ENCODE data around the gene ANKRD33B. TPM values are rescaled to one million over a fixed set of nuclear protein-coding genes. Genes with fewer than 3 reads are reported as not detected.

The ANKRD33B gene
- total RNA-seq, 4 donors from 2014 or later = 21.3 to 34.9 (median 30.5) TPM

GRCh38 chr5:10689391-10690081, 125.7 kb downstream of the ANKRD33B start:
- Histone ChIP-seq H3K27me3 (no peaks in the 10 kb centered on the region), H3K27ac (no peak overlapping the region), H3K4me3 (no peak overlapping the region), H3K4me1 (peaks cover 0 to 6% (median 0%) of the 10 kb centered on the region in 4 donors), H3K9me3 (peaks cover 0 to 5% (median 0%) of the 10 kb centered on the region in 4 donors), H3K36me3 (peaks cover 0 to 26% (median 0%) of the 10 kb centered on the region in 3 donors)
- no peak for DNase-seq (ENCODE audit: low spot score in 2 of 2)
- TF ChIP-seq CTCF (IDR thresholded peaks at IDR 0.05) = peak in 2 of 5 experiments; percentile 7 to 16
- no peak for TF ChIP-seq EP300 (IDR thresholded peaks at IDR 0.05)
- WGBS, 2 donors = 75 to 82% methylated on average over 11 of the region's 11 CpGs

- TF ChIP-seq EP300 (IDR thresholded peaks at IDR 0.05) = no peak
- no peak for TF ChIP-seq CTCF (IDR thresholded peaks at IDR 0.05)
- TF ChIP-seq POLR2A (IDR thresholded peaks at IDR 0.05) = no peak
- peaks cover 0 to 5% (median 0%) of the 10 kb centered on the region in 4 donors for H3K9me3 ChIP-seq
- WGBS, 2 donors = 78 to 85% methylated on average over 14 of the region's 14 CpGs
- H3K4me1 ChIP-seq = peaks cover 0 to 18% (median 3%) of the 10 kb centered on the region in 4 donors
- no peak for DNase-seq (ENCODE audit: low spot score in 2 of 2)
- H3K36me3 ChIP-seq = peaks cover 0 to 26% (median 0%) of the 10 kb centered on the region in 3 donors
- no peaks in the 10 kb centered on the region for H3K27me3 ChIP-seq
- no peak overlapping the region for H3K27ac ChIP-seq
- H3K4me3 ChIP-seq = no peak overlapping the region
Observed at GRCh38 chr5:10690460-10691440, 126.9 kb downstream of the ANKRD33B start.

GRCh38 chr5:10691826-10692785, 128.2 kb downstream of the ANKRD33B start:
- WGBS, 2 donors = 83 to 88% methylated on average over 16 of the region's 16 CpGs
- H3K4me3 ChIP-seq = no peak overlapping the region
- TF ChIP-seq CTCF (IDR thresholded peaks at IDR 0.05) (no peak), POLR2A (IDR thresholded peaks at IDR 0.05) (no peak), EP300 (IDR thresholded peaks at IDR 0.05) (no peak)
- no peaks in the 10 kb centered on the region for H3K9me3 ChIP-seq
- no peaks in the 10 kb centered on the region for H3K27me3 ChIP-seq
- no peak for DNase-seq (ENCODE audit: low spot score in 2 of 2)
- H3K27ac ChIP-seq = no peak overlapping the region
- H3K36me3 ChIP-seq = peaks cover 0 to 22% (median 0%) of the 10 kb centered on the region in 3 donors
- H3K4me1 ChIP-seq = peaks cover 0 to 21% (median 3%) of the 10 kb centered on the region in 4 donors

- H3K9me3 ChIP-seq = no peaks in the 10 kb centered on the region
- no peaks in the 10 kb centered on the region for H3K36me3 ChIP-seq
- peaks cover 0 to 23% (median 3%) of the 10 kb centered on the region in 4 donors for H3K4me1 ChIP-seq
- H3K4me3 ChIP-seq = no peak overlapping the region
- TF ChIP-seq EP300 (IDR thresholded peaks at IDR 0.05) (no peak), CTCF (IDR thresholded peaks at IDR 0.05) (peak; percentile 50 to 79 (median 77)), POLR2A (IDR thresholded peaks at IDR 0.05) (no peak)
- WGBS, 2 donors = 8 to 12% methylated on average over 14 of the region's 14 CpGs
- H3K27me3 ChIP-seq = no peaks in the 10 kb centered on the region
- peak; percentile 41 to 58 for DNase-seq (ENCODE audit: low spot score in 2 of 2)
- H3K27ac ChIP-seq = peak overlapping the region in 1 of 4 donors; percentile 13
Observed at GRCh38 chr5:10695055-10695649, 131.3 kb downstream of the ANKRD33B start.

Data from tibial nerve (tissue), 4 donors.